Medulla oblongata (tissue), 1 donor: Measurements from ENCODE around the gene ZNF644.
"Not testable (repeated sequence)": the region's sequence is repeated elsewhere in the genome, so short reads cannot be mapped to it uniquely, and the experiment has no call there.

Source experiments
- DNase-seq: peaks from one replicate; pipeline ENCODE4 v3.0.0-alpha.2; 2015; ENCODE audit errors: extremely low spot score

ZNF644 gene

GRCh38 chr1:90926971-90927370 is 94.9 kb downstream of the ZNF644 start:
- DNase-seq, result no peak

DNA sequence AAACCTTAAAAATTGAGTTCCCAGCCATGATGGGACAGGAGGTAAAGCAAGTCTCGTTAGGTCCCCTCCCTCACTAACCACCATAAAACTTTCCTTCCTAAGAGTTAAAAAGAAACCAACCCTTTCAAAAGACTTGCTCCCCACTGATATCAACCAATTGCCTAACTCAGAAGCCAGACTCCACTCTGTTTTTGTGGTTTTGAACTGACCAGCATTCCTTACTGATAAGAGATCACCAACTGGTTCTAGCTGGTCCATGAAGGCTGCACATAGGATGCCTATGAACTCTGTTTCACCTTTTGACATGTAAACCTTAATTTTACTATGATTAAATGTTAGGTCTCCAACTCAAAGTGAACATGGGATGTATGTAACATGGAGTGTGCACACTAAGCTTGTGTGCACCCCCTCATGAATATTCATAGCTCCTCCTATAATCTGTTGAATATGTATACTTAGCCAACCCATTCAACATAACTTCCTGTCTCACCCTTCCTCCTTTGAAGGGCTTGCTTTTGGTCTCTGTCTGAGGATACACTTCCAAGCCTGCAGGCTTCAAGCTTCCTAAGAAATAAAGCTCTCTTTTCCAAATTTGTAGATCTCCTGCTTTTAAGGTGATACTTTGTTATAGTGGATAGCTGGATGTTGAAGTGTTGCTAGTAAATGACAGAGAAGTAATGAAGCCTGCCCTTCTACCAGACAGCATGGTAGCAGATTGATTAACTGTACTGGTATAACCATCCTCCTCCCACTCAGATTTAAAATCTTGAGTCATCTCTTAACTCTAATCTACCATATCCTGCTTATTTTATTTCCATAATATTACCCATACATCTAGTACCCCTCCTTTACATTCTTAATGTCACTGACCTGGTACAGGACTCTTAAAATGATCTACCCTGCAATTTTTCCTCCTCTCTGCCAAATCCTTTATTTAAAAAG is 95.6 kb downstream of the ZNF644 start:
- no peak for DNase-seq

DNA sequence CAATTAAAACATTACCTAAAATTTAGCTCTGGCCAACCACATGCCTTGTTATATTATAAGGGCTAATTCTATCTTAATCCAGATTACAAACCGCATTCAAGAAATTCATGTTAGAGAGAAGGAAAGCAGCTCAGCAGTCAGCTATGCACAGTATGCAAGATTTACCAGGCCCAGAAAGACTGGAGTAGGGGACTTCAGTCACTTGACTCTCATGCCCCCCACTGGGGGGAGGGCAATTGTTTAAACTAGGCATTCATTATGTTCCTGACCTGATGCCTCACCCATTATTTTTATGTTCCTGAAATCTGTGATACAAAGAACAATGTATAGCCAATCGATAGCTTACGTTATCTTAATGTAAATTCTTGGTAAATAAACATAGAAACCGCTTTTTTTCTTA is 96.9 kb downstream of the ZNF644 start:
- no peak for DNase-seq

DNA sequence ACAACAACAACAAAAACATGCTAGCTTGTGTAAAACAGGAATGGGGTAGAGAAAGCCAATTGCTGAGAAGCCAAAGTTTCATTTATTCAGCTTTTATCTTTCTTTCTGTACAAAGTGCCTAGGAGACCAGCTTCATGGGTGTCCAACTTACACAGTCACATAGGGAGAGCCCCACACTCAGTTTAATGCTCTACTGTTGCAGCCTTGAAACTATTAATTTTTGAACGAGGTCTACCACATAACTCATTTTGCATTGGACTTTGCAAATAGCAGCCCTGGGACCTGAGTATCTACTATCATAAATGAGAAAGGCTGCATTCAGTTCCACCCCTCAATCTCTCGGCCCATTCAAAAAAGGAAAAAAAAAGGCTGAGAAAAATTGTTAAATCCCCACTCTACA is 98.8 kb downstream of the ZNF644 start:
- DNase-seq, result no peak

DNA sequence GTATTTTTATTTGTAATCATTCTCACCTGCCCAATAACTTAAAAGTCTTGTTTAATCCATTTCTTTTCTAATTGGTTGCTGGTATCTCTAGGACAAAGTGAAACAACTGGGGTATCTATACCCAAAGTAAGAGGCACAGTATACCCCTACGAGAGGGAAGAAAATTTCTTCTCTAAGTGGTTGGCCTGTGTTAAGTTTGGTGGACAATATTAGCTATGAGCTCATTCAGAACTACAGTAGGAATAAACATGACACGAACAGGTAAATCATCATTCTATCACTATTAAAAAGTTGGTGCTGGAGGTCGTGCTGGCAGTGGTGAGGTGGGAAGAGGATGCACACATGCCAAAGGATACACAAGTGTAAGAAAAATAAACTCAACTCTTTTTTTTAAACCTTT is 99.6 kb downstream of the ZNF644 start:
- DNase-seq, result no peak

- DNase-seq, result no peak
These were observed 101.9 kb downstream of the ZNF644 start for GRCh38 chr1:90919900-90920299.

GRCh38 chr1:90919190-90919719 is 102.6 kb downstream of the ZNF644 start:
- no peak for DNase-seq

GRCh38 chr1:90911353-90911752 is 110.5 kb downstream of the ZNF644 start:
- no peak for DNase-seq

DNA sequence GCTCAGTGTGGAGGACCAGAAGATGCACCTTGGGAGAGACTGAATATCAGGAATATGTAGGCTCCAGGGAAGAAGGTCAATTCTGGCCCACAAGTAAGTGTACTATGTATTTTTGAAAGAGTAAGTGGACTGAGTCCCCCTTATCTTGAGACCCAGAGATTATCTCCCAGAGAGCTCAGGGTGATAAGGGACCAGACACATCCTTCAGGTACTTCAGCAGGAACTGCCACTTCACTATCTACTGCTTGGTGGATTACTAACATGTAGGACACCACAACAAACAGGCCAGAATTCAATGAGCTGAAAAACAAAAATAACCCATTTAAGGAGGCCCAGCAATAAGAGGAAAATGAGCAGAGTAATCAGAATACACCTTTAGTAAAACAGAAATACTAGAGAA is 119.2 kb downstream of the ZNF644 start:
- DNase-seq, result no peak

GRCh38 chr1:90899263-90899662 is 122.6 kb downstream of the ZNF644 start:
- no peak for DNase-seq

DNA sequence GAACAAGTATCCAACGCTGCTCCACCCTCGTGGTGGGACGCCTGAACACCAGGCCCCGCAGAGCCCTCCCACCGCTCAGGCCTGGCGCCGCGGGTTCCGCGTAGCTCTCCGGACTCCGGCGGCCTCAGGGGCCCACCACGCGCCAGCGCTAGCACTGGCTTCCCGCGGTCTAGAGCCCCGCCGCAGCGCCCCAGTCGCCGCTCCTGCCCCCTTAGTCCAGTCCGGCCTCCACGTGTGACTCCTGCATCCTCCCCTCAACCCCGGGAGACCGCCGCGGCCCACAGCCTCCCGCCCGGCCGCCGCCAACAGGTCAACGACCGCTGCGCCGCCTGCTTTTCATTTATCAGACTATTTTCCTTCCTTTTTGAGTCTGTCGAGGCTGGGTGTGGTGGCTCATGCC is 128.2 kb downstream of the ZNF644 start:
- not testable (repeated sequence) for DNase-seq

- not testable (repeated sequence) for DNase-seq
These were observed 129.0 kb downstream of the ZNF644 start for GRCh38 chr1:90892884-90893283.

DNA sequence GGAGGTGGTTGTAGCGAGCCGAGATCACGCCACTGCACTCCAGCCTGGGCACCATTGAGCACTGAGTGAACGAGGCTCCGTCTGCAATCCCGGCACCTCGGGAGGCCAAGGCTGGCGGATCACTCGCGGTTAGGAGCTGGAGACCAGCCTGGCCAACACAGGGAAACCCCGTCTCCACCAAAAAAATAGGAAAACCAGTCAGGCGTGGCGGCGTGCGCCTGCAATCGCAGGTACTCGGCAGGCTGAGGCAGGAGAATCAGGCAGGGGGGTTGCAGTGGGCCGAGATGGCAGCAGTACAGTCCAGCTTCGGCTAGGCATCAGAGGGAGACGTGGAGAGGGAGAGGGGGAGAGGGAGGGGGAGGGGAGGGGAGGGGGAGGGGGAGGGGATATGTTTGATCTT is 129.6 kb downstream of the ZNF644 start:
- DNase-seq, result not testable (repeated sequence)

DNA sequence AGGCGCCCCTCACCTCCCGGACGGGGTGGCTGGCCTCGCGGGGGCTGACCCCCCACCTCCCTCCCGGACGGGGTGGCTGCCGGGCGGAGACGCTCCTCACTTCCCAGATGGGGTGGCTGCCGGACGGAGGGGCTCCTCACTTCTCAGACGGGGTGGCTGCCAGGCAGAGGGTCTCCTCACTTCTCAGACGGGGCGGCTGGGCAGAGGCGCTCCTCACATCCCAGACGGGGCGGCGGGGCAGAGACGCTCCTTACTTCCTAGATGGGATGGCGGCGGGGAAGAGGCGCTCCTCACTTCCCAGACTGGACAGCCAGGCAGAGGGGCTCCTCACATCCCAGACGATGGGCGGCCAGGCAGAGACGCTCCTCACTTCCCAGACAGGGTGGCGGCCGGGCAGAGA is 130.1 kb downstream of the ZNF644 start:
- DNase-seq, result not testable (repeated sequence)

GRCh38 chr1:90882221-90882620 is 139.6 kb downstream of the ZNF644 start:
- no peak for DNase-seq

GRCh38 chr1:90881034-90881433 is 140.8 kb downstream of the ZNF644 start:
- DNase-seq, result no peak

DNA sequence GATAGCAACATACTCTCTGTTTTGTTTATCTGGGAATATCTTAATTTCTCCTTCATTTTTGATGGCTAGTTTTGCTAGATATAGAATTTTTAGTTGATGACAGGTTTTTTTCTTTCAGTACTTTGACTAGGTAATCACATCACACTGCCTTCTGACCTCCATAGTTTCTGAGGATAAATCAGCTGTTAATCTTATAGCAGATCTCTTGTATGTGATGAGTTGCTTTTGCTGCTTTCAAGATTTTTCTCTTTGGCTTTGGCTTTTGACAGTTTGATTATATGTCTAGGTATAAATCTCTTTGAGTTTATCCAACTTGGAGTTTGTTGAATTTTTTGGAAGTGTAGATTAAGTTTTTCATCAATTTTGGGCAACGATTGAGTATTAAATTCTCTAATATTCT is 142.6 kb downstream of the ZNF644 start:
- no peak for DNase-seq

DNA sequence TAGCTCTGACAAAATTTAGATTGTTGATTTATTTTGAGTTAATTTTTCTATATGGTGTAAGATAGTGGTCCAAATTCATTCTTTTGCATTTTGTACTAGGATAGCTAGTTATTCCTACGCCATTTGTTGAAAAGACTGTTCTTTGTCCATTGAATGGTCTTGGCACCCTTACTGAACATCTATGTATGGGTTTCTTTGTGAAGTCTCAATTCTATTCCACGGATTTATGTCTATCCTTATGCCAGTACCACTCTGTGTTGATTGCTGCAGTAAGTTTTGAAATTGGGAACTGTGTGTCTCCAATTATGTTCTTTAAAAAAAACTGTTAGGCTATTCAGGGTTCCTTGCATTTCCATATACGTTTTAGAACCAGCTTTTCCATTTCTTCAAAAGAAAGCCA is 145.7 kb downstream of the ZNF644 start:
- peak; percentile 63 for DNase-seq
